ENCODE measurements around the gene SEPTIN3.
"Not testable (repeated sequence)": the region's sequence is repeated elsewhere in the genome, so short reads cannot be mapped to it uniquely, and the experiment has no call there.

Gene SEPTIN3

DNA sequence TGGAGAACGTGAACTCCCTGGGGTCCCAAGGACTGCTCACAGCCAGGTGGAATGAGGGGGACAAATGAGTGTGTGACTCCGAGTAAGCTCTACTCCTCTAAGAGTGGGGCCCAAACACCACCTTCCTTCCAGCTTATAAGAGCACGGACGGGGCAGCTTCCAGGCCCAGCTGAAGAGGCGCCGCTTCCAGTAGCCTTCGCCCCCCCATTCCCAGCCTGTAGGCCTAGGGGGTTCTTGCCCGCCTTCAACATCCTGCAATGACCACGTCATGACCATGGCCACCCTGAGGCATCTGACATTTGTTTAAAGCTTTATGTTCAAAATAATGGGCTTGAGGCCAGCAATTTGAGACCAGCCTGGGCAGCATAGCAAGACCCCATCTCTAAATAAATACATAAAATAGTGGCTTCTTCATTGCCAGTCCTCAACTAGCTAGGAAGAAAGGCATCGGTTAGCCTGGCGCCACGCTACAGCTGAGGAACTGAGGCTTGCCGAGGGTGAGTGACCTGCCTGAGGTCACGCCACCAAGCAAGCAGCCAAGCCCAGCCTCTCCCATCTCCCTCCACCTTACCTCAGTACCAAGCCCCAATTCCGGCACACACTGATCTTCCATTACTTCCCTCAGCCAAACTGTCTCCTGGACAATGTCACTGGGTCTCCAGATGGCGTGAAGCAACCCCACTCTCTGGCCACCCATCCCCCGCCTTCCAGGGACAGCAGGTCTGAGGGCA lies 34.8 kb upstream of the SEPTIN3 start:
- Mint-ChIP-seq H3K9me3 (no peaks in the 10 kb centered on the region), H3K27ac (no peak overlapping the region), H3K36me3 (ENCODE audit: low read depth) (peaks cover 8% of the 10 kb centered on the region), H3K4me1 (ENCODE audit: low read depth) (peaks cover 6% of the 10 kb centered on the region), H3K27me3 (ENCODE audit: low read depth) (no peaks in the 10 kb centered on the region), H3K4me3 (no peak overlapping the region)

DNA sequence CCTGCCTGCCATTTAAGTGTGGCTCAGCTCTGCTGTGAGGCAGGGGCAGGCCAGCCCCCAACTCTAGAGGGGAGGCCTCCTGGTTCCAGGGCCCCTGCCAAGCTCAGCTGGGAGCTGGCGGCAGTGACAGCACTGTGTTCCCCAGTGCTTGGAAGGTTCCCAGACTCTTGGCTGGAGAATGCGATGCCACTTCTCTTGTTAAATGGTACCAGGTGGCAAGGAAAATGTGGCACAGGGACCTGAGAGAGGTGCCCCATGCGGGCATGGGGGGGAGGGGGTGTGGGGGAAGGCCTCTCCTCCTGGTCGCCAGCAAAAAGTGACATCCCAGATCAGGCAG lies 34.3 kb upstream of the SEPTIN3 start:
- H3K4me3 Mint-ChIP-seq, result no peak overlapping the region
- no peaks in the 10 kb centered on the region for H3K9me3 Mint-ChIP-seq
- H3K4me1 Mint-ChIP-seq (ENCODE audit: low read depth), result peaks cover 11% of the 10 kb centered on the region
- H3K27ac Mint-ChIP-seq, result no peak overlapping the region
- H3K27me3 Mint-ChIP-seq (ENCODE audit: low read depth), result no peaks in the 10 kb centered on the region
- peaks cover 8% of the 10 kb centered on the region for H3K36me3 Mint-ChIP-seq (ENCODE audit: low read depth)

- peaks cover 16% of the 10 kb centered on the region for H3K4me1 Mint-ChIP-seq (ENCODE audit: low read depth)
These were observed 33.7 kb upstream of the SEPTIN3 start for GRCh38 chr22:41935509-41935908.

DNA sequence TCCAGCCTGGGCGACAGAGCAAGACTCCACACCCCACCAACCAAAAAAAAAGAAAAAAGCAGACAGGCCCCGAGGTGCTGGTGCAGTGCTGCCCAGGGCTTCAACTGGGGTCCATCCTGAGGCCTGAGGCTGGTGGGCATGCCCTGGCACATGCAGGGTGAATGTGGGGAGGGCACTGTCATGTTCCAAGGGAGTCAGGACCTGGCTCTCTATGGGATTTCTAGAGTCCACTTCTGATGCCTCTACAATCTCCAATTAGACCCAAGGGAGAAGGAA lies 32.4 kb upstream of the SEPTIN3 start:
- no peaks in the 10 kb centered on the region for H3K27me3 Mint-ChIP-seq (ENCODE audit: low read depth)
- H3K4me1 Mint-ChIP-seq (ENCODE audit: low read depth), result peaks cover 28% of the 10 kb centered on the region
- no peak overlapping the region for H3K4me3 Mint-ChIP-seq
- no peak overlapping the region for H3K27ac Mint-ChIP-seq
- H3K36me3 Mint-ChIP-seq (ENCODE audit: low read depth), result peaks cover 16% of the 10 kb centered on the region
- H3K9me3 Mint-ChIP-seq, result no peaks in the 10 kb centered on the region

More at GRCh38 chr22:41935509-41935908, 33.7 kb upstream of the SEPTIN3 start:
- Mint-ChIP-seq H3K27ac (no peak overlapping the region), H3K27me3 (ENCODE audit: low read depth) (no peaks in the 10 kb centered on the region), H3K36me3 (ENCODE audit: low read depth) (peaks cover 8% of the 10 kb centered on the region), H3K9me3 (no peaks in the 10 kb centered on the region), H3K4me3 (no peak overlapping the region)

GRCh38 chr22:41939981-41940831 lies 29.0 kb upstream of the SEPTIN3 start:
- peaks cover 31% of the 10 kb centered on the region for H3K36me3 Mint-ChIP-seq (ENCODE audit: low read depth)
- H3K27me3 Mint-ChIP-seq (ENCODE audit: low read depth), result no peaks in the 10 kb centered on the region
- peak overlapping the region; percentile 78 for H3K4me3 Mint-ChIP-seq
- peaks cover 45% of the 10 kb centered on the region for H3K4me1 Mint-ChIP-seq (ENCODE audit: low read depth)
- H3K27ac Mint-ChIP-seq, result peak overlapping the region; percentile 98
- H3K9me3 Mint-ChIP-seq, result no peaks in the 10 kb centered on the region

DNA sequence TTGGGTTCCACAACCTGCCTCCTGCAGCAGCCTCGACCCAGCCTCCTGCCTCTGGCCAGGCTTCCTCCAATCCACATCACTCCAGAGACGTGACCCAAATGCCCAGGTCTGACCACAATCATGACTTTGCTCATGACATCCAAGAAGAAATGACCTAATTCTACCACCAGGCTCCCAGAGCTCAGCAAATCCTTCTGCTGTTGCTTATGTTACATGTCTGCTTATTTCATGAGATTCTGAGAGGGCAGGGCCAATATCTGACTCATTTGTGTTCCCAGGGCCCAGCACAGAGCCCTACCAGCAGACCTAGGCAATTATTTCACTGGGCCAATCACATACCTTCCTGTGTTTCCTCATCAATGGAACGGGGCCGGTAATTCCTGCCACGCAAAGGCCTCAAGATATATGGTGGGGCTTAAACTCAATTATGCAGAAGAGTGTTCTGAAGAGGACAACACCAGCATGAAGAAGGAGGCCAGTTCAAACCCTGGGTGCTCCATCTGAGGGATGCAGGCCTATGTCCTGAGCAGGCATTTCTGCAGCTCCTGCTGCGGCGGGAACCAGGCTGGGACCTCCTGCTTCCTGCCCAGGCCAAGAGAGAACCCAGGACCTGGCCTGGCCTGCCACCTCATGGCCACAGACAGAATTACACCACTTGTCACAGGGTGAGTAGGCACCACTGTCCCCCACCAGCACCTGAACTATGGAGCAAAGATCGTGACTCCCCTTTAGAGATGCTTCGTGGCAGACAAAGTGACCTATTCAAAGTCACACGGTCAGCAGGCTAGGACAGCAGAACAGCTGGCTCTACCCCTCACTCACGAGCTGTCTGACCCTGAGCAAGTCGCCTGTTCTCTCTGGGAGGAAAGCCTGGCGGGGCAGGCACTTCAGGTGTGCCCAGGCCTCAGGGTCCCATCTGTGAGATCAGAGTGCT lies 28.1 kb upstream of the SEPTIN3 start:
- no peaks in the 10 kb centered on the region for H3K27me3 Mint-ChIP-seq (ENCODE audit: low read depth)
- H3K36me3 Mint-ChIP-seq (ENCODE audit: low read depth), result peaks cover 31% of the 10 kb centered on the region
- no peaks in the 10 kb centered on the region for H3K9me3 Mint-ChIP-seq
- peak overlapping the region; percentile 49 for H3K4me3 Mint-ChIP-seq
- peak overlapping the region; percentile 98 for H3K27ac Mint-ChIP-seq
- peaks cover 50% of the 10 kb centered on the region for H3K4me1 Mint-ChIP-seq (ENCODE audit: low read depth)

DNA sequence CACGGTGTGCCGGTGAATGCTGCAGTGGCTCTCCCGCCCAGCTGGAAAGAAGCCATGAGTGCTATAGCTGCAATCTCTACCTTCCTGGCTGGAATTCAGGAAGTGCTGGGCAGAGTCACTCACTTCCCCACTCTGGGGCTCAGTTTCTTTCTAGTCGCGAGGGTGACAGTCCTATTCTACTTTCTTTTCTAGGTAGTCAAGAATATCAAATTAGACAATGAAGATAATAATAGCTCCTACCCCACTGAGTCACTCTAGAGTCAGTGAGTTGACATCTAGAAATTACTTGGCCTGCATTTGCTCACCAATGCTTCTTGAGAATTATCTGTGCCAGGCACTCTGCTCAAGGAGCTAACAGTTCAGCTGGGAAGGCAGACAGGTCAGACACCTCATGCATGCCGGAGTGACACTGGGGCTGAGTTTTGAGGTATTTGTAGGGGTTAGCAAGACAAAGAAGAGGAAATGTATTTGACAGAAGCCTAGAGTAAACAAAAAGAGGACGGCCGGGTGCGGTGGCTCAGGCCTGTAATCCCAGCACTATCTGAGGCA lies 25.5 kb upstream of the SEPTIN3 start:
- H3K27ac Mint-ChIP-seq, result peak overlapping the region; percentile 71
- peak overlapping the region; percentile 72 for H3K4me3 Mint-ChIP-seq
- peaks cover 57% of the 10 kb centered on the region for H3K4me1 Mint-ChIP-seq (ENCODE audit: low read depth)
- H3K9me3 Mint-ChIP-seq, result no peaks in the 10 kb centered on the region
- peaks cover 26% of the 10 kb centered on the region for H3K36me3 Mint-ChIP-seq (ENCODE audit: low read depth)
- no peaks in the 10 kb centered on the region for H3K27me3 Mint-ChIP-seq (ENCODE audit: low read depth)

- peak within 1 kb of the TSS; percentile 91 for H3K4me3 Mint-ChIP-seq
- H3K36me3 Mint-ChIP-seq (ENCODE audit: low read depth), result peaks cover 15% of the 10 kb centered on the region
- H3K9me3 Mint-ChIP-seq, result no peaks in the 10 kb centered on the region
- peaks cover 31% of the 10 kb centered on the region for H3K4me1 Mint-ChIP-seq (ENCODE audit: low read depth)
- no peaks in the 10 kb centered on the region for H3K27me3 Mint-ChIP-seq (ENCODE audit: low read depth)
- peak within 1 kb of the TSS; percentile 90 for H3K27ac Mint-ChIP-seq
These were observed 22.4 kb upstream of the SEPTIN3 start, which contains the start of gene CENPM for GRCh38 chr22:41946629-41947423. CENPM (minus strand) TSS chr22:41947152; CDS start chr22:41947076, 76 bp downstream.

DNA sequence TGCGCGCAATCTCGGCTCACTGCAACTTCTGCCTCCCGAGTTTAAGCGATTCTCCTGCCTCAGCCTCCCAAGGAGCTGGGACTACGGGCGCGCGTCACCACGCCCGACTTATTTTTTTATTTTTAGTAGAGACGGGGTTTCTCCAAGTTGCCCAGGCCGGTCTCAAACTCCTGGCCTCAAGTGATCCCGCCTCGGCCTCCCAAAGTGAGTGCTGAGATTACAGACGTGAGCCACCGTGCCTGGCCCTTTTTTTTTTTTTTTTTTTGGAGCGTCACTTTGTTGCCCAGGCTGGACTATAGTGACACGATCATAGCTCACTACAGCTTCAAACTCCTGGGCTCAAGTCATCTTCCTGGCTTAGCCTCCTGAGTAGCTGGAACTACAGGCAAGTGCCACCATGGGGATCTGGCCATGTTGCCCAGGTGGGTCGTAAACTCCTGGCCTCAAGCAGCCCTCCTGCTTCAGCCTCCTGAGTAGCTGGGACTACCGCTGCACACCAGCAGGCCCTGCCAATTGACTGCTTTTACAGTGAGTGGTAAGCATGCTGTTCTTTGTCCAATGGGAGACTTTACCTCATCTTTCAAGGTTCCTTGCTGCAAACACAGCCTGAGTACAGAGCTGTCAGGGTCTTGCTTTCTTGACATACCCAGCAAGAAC lies 21.7 kb upstream of the SEPTIN3 start:
- Mint-ChIP-seq H3K36me3 (ENCODE audit: low read depth) (peaks cover 11% of the 10 kb centered on the region), H3K27ac (peak overlapping the region; percentile 90), H3K4me3 (peak overlapping the region; percentile 91), H3K27me3 (ENCODE audit: low read depth) (no peaks in the 10 kb centered on the region), H3K9me3 (no peaks in the 10 kb centered on the region), H3K4me1 (ENCODE audit: low read depth) (peaks cover 30% of the 10 kb centered on the region)

DNA sequence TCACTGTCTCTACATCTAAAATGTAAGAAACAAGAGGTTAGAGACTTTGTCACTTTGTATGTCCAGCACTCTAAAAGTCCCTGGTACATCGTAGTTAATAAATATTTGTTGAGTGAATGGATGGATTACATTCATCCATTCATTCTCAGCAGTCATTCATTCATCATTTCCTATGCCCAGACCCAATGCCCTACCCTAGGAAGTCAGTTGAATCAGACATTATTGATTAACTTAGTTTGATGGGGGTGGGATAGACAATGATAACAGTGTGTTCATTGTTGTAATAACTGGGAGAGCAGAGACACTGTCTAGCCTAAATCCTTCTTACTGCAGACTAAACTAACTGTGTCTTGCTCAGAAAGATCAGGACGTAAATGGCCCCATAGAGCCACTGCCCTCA lies 21.1 kb upstream of the SEPTIN3 start:
- Mint-ChIP-seq H3K36me3 (ENCODE audit: low read depth) (peaks cover 8% of the 10 kb centered on the region), H3K9me3 (no peaks in the 10 kb centered on the region), H3K27ac (no peak overlapping the region), H3K27me3 (ENCODE audit: low read depth) (no peaks in the 10 kb centered on the region), H3K4me3 (no peak overlapping the region), H3K4me1 (ENCODE audit: low read depth) (peaks cover 29% of the 10 kb centered on the region)

- H3K4me1 Mint-ChIP-seq (ENCODE audit: low read depth), result peaks cover 22% of the 10 kb centered on the region
- not testable (repeated sequence) for H3K4me3 Mint-ChIP-seq; H3K27ac Mint-ChIP-seq; H3K36me3 Mint-ChIP-seq (ENCODE audit: low read depth); H3K9me3 Mint-ChIP-seq; H3K27me3 Mint-ChIP-seq (ENCODE audit: low read depth)
These were observed 20.3 kb upstream of the SEPTIN3 start for GRCh38 chr22:41948928-41949296.

DNA sequence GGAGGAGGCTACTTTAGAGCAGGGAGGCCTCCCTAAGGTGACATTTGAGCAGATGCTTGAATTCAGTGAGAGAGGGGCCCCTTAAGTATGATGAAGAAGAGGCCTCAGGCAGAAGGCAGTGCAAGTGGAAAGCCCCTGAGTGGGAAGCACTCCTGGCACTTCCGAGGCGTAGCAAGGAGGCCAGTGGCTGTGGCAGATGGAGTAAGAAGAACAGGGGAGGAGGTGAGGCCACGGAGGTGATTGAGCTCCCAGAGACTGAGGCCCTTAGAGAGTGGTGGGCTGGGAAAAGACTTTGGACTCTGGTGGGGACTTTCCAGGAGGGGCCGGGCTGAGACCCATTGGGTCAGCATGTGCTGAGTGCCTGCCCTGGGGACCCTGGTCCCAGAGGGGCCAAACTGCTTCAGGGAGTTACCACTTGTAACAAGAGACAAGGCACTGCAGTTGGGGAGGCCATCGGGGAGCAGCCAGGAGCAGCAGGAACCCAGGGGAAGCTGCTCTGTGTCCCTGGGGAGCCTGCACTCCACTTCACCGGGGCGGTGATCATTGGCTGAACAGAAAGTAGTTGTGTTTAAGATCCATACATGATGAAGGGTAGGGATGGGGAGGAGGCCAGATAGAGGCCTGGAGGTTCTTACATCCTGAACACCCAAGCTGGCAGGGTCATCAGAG lies 19.8 kb upstream of the SEPTIN3 start:
- Mint-ChIP-seq H3K4me3 (no peak overlapping the region), H3K27me3 (ENCODE audit: low read depth) (no peaks in the 10 kb centered on the region), H3K36me3 (ENCODE audit: low read depth) (peaks cover 2% of the 10 kb centered on the region), H3K4me1 (ENCODE audit: low read depth) (peaks cover 20% of the 10 kb centered on the region), H3K27ac (no peak overlapping the region), H3K9me3 (no peaks in the 10 kb centered on the region)

GRCh38 chr22:41951898-41952474 lies 17.3 kb upstream of the SEPTIN3 start, which contains the start of gene SMIM45:
SMIM45 (plus strand) TSS chr22:41952150.
- Mint-ChIP-seq H3K4me1 (ENCODE audit: low read depth) (peaks cover 10% of the 10 kb centered on the region), H3K27me3 (ENCODE audit: low read depth) (no peaks in the 10 kb centered on the region), H3K4me3 (no peak within 1 kb of the TSS), H3K36me3 (ENCODE audit: low read depth) (no peaks in the 10 kb centered on the region), H3K9me3 (no peaks in the 10 kb centered on the region), H3K27ac (no peak within 1 kb of the TSS)
